Hepatocyte (in vitro differentiated cells): ENCODE data around the gene KRT84. TPM values are rescaled to one million over a fixed set of nuclear protein-coding genes. Genes with fewer than 3 reads are reported as not detected.

Source experiments
- DNase-seq: peaks from one replicate; pipeline ENCODE4 v3.0.0-alpha.2; 2016; ENCODE audit warnings: low spot score
- H2AFZ ChIP-seq: fragments of 200-600 bp; sonication (generic); 2 replicates; pipeline ENCODE4 v1.6.0; 2016; ENCODE audit warnings: antibody characterized with exemption, mild to moderate bottlenecking
- H3K27ac ChIP-seq: fragments of 200-600 bp; sonication (generic); 2 replicates; pipeline ENCODE4 v1.5.1; 2016; ENCODE audit warnings: mild to moderate bottlenecking
- H3K27me3 ChIP-seq: fragments of 200-600 bp; sonication (generic); 2 replicates; pipeline ENCODE4 v1.6.1; 2016
- H3K36me3 ChIP-seq: fragments of 200-600 bp; sonication (generic); replicated peaks from 2 replicates; pipeline ENCODE4 v1.5.1; 2016; ENCODE audit warnings: low read depth; ENCODE audit not compliant: insufficient read depth
- H3K4me1 ChIP-seq: fragments of 200-600 bp; sonication (generic); 2 replicates; pipeline ENCODE4 v1.5.1; 2016; ENCODE audit warnings: mild to moderate bottlenecking, moderate library complexity; ENCODE audit not compliant: insufficient read depth
- H3K4me2 ChIP-seq: fragments of 200-600 bp; sonication (generic); 2 replicates; pipeline ENCODE4 v1.6.0; 2016
- H3K4me3 ChIP-seq: fragments of 200-600 bp; sonication (generic); 2 replicates; pipeline ENCODE4 v1.5.1; 2016; ENCODE audit warnings: mild to moderate bottlenecking
- H3K79me2 ChIP-seq: fragments of 200-600 bp; sonication (generic); 2 replicates; pipeline ENCODE4 v1.6.0; 2017; ENCODE audit warnings: mild to moderate bottlenecking
- H3K9me2 ChIP-seq: fragments of 200-600 bp; sonication (generic); replicated peaks from 2 replicates; pipeline ENCODE4 v1.6.0; 2017; ENCODE audit warnings: mild to moderate bottlenecking; ENCODE audit not compliant: insufficient read depth
- H3K9me3 ChIP-seq: fragments of 200-600 bp; sonication (generic); 2 replicates; pipeline ENCODE4 v1.5.1; 2016; ENCODE audit warnings: low read depth, mild to moderate bottlenecking
- H4K20me1 ChIP-seq: fragments of 200-600 bp; sonication (generic); 2 replicates; pipeline ENCODE4 v1.6.0; 2016; ENCODE audit warnings: mild to moderate bottlenecking; ENCODE audit not compliant: insufficient read depth, poor library complexity, severe bottlenecking
- CTCF ChIP-seq: fragments of 200-600 bp; sonication (generic); IDR thresholded peaks from 2 replicates; pipeline ENCODE4 v1.5.1; 2016; ENCODE audit warnings: antibody characterized with exemption, mild to moderate bottlenecking; ENCODE audit not compliant: poor library complexity
- EZH2 ChIP-seq: fragments of 200-600 bp; sonication (generic); IDR thresholded peaks from 2 replicates; pipeline ENCODE4 v1.6.1; 2016; ENCODE audit warnings: antibody characterized with exemption, mild to moderate bottlenecking, borderline replicate concordance
- EZH2phosphoT487 ChIP-seq: fragments of 200-600 bp; sonication (generic); IDR thresholded peaks from one replicate; pipeline ENCODE4 v1.6.1; 2018; ENCODE audit warnings: antibody characterized with exemption, mild to moderate bottlenecking, low read depth, moderate library complexity; ENCODE audit not compliant: unreplicated experiment, severe bottlenecking
- WGBS: methylation state at CpG from one replicate; pipeline ENCODE4 v1.1.6; 2016; ENCODE audit warnings: low lambda C conversion rate; ENCODE audit errors: missing lambda C conversion rate; 5-methylcytosine and 5-hydroxymethylcytosine counted together
- polyA plus RNA-seq: library from polyadenylated mRNA; unstranded; fragments of >200 nt; fragmentation: Nextera tagmentation; extraction: Ambion mirVana; gene quantifications from 2 replicates; pipeline ENCODE4 v1.2.1, GENCODE V29; 2016
- total RNA-seq: library from RNA; depleted of rRNA; stranded (reverse); fragments of >200 nt; gene quantifications from 2 replicates; pipeline ENCODE4 v1.2.3, GENCODE V29; 2014

KRT84 gene
- total and polyA plus RNA-seq, 2 experiments from 2014 or later: not detected

GRCh38 chr12:52426034-52426433 lies 40.6 kb upstream of the KRT84 start:
- no peaks in the 10 kb centered on the region for H3K36me3 ChIP-seq
- TF ChIP-seq EZH2: no peak
- no peak for TF ChIP-seq CTCF
- no peak for TF ChIP-seq EZH2phosphoT487
- no peaks in the 10 kb centered on the region for H3K9me2 ChIP-seq
- no peak overlapping the region for H3K4me3 ChIP-seq
- H3K27me3 ChIP-seq: no peaks in the 10 kb centered on the region
- no peaks in the 10 kb centered on the region for H3K9me3 ChIP-seq
- DNase-seq: no peak
- H3K4me1 ChIP-seq: peaks cover 16% of the 10 kb centered on the region
- no peak overlapping the region for H3K27ac ChIP-seq
- no peaks in the 10 kb centered on the region for H3K79me2 ChIP-seq
- WGBS: 100% methylated on average over 2 of the region's 2 CpGs
- no peak overlapping the region for H3K4me2 ChIP-seq
- H4K20me1 ChIP-seq: no peaks in the 10 kb centered on the region
- H2AFZ ChIP-seq: no peak overlapping the region

GRCh38 chr12:52425466-52425865 lies 40.0 kb upstream of the KRT84 start:
- no peak overlapping the region for H3K4me2 ChIP-seq
- no peaks in the 10 kb centered on the region for H3K27me3 ChIP-seq
- DNase-seq: no peak
- H3K36me3 ChIP-seq: no peaks in the 10 kb centered on the region
- H3K27ac ChIP-seq: no peak overlapping the region
- 91% methylated on average over 5 of the region's 5 CpGs for WGBS
- no peak overlapping the region for H2AFZ ChIP-seq
- no peaks in the 10 kb centered on the region for H3K9me2 ChIP-seq
- TF ChIP-seq EZH2: no peak
- H3K4me1 ChIP-seq: peaks cover 16% of the 10 kb centered on the region
- H4K20me1 ChIP-seq: no peaks in the 10 kb centered on the region
- H3K4me3 ChIP-seq: no peak overlapping the region
- H3K79me2 ChIP-seq: no peaks in the 10 kb centered on the region
- no peaks in the 10 kb centered on the region for H3K9me3 ChIP-seq

GRCh38 chr12:52423661-52424500 lies 38.4 kb upstream of the KRT84 start:
- Histone ChIP-seq H3K4me1 (peaks cover 16% of the 10 kb centered on the region), H3K36me3 (no peaks in the 10 kb centered on the region), H3K27me3 (no peaks in the 10 kb centered on the region), H3K4me2 (no peak overlapping the region), H3K27ac (peak overlapping the region; percentile 67), H3K9me2 (no peaks in the 10 kb centered on the region), H3K9me3 (no peaks in the 10 kb centered on the region), H4K20me1 (no peaks in the 10 kb centered on the region), H2AFZ (no peak overlapping the region), H3K79me2 (no peaks in the 10 kb centered on the region), H3K4me3 (no peak overlapping the region)
- DNase-seq: no peak
- no peak for TF ChIP-seq EZH2
- TF ChIP-seq EZH2phosphoT487: no peak
- no peak for TF ChIP-seq CTCF
- 44% methylated on average over 11 of the region's 11 CpGs for WGBS

GRCh38 chr12:52423035-52423434 lies 37.6 kb upstream of the KRT84 start:
- Histone ChIP-seq H3K9me2 (no peaks in the 10 kb centered on the region), H3K4me3 (no peak overlapping the region), H3K27ac (peak overlapping the region; percentile 67), H2AFZ (no peak overlapping the region), H3K79me2 (no peaks in the 10 kb centered on the region), H3K4me2 (no peak overlapping the region), H3K9me3 (no peaks in the 10 kb centered on the region), H3K4me1 (peaks cover 16% of the 10 kb centered on the region), H3K36me3 (no peaks in the 10 kb centered on the region), H3K27me3 (no peaks in the 10 kb centered on the region), H4K20me1 (no peaks in the 10 kb centered on the region)
- WGBS: 78% methylated on average over 6 of the region's 6 CpGs
- TF ChIP-seq CTCF (no peak), EZH2 (no peak), EZH2phosphoT487 (no peak)
- no peak for DNase-seq
